Suprapubic skin (tissue), 4 donors: ENCODE measurements around the gene EXTL1.

ENCODE experiments used
- EP300 ChIP-seq: sonication (generic); formaldehyde crosslinking; IDR thresholded peaks from one replicate; pipeline ENCODE4 v1.6.1; 2017; ENCODE audit warnings: antibody characterized with exemption
- POLR2AphosphoS5 ChIP-seq, 3 donors: sonication (generic); formaldehyde crosslinking; IDR thresholded peaks; one replicate each; pipeline ENCODE4 v1.6.1; 2017; ENCODE audit warnings: antibody characterized with exemption in 3 of 3
- TF ChIP-seq, protein P1 (sequence below), 2 donors: fragments of 200-600 bp in 1 of 2; fragments of 450-650 bp in 1 of 2; sonication (generic) in 1 of 2; IDR thresholded peaks; one replicate each; pipeline ENCODE4 v1.5.1; 2016 to 2019; ENCODE audit warnings: antibody characterized with exemption in 2 of 2, mild to moderate bottlenecking in 1 of 2, moderate library complexity in 1 of 2

DNA sequence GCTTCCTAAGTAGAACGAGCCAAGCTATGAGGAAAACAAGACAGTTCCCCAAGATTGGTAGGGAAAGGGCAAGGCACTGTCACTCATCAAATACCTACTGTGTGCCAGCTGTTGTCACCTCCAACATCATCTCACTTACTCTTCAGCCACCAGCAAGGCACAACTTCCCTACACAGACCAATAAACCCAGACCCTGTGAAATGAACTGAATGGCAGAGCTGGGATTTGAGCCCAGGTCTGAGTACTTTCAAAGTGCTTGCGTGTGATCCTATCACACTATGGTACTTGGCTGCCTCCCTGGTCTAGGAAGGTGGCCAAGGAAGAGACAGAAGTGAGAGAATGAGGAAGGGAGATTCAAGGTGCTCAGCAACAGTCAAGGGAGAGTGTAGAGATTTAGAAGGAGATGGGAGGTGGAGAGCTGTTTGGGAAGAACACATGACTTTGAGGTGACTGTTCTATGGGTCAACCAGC lies 62.6 kb downstream of the EXTL1 start:
- TF ChIP-seq POLR2AphosphoS5 (IDR thresholded peaks at IDR 0.05) = no peak
- TF ChIP-seq, protein P1, sequence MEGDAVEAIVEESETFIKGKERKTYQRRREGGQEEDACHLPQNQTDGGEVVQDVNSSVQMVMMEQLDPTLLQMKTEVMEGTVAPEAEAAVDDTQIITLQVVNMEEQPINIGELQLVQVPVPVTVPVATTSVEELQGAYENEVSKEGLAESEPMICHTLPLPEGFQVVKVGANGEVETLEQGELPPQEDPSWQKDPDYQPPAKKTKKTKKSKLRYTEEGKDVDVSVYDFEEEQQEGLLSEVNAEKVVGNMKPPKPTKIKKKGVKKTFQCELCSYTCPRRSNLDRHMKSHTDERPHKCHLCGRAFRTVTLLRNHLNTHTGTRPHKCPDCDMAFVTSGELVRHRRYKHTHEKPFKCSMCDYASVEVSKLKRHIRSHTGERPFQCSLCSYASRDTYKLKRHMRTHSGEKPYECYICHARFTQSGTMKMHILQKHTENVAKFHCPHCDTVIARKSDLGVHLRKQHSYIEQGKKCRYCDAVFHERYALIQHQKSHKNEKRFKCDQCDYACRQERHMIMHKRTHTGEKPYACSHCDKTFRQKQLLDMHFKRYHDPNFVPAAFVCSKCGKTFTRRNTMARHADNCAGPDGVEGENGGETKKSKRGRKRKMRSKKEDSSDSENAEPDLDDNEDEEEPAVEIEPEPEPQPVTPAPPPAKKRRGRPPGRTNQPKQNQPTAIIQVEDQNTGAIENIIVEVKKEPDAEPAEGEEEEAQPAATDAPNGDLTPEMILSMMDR (IDR thresholded peaks at IDR 0.05) = no peak
- no peak for TF ChIP-seq EP300
